GM19239 (cell line): ENCODE data around the gene RAB4A.
A peak's percentile ranks its signal among the peaks of the same experiment; 100 is the strongest.
"Not testable (repeated sequence)": the region's sequence is repeated elsewhere in the genome, so short reads cannot be mapped to it uniquely, and the experiment has no call there.

ENCODE experiments used
- DNase-seq: peaks from one replicate; pipeline ENCODE4 v3.0.0; 2011; ENCODE audit warnings: low spot score; ENCODE audit not compliant: insufficient read length
- FAIRE-seq: peaks from 2 replicates; lab custom pipeline; 2011; peaks lifted over from hg19 to GRCh38; lab: Jason Lieb, UNC

The RAB4A gene

DNA sequence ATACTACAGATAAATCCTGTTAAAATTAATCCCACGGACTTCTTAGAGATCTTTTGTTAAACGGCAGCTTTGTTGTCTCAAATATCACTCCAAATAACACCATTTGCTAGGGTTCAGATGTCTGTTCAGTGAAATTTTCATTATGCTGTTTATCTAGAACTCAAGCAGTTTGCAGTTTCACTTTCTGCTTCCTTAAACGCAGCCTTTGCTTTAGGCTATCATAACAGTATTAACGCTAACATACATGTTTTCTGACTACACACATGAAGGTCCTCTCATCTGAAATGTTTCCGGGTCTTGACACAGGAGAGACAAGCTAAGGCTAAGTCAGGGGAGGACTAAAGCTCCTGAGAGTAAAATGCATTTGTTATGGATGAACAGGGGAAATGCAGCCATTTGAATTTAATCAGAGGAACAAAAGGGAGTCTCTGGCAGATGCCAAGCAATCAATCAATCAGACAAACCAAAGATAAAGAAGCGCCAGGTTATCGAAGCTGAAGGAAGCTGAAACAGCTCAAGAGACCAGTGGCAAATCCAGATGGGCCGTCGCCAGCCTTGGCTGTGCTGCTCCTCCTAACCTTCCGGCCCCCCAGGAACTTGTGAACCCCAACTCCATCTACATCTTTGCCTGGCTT, 55.1 kb downstream of the RAB4A start:
- DNase-seq (no peak), FAIRE-seq (peak; percentile 73)

DNA sequence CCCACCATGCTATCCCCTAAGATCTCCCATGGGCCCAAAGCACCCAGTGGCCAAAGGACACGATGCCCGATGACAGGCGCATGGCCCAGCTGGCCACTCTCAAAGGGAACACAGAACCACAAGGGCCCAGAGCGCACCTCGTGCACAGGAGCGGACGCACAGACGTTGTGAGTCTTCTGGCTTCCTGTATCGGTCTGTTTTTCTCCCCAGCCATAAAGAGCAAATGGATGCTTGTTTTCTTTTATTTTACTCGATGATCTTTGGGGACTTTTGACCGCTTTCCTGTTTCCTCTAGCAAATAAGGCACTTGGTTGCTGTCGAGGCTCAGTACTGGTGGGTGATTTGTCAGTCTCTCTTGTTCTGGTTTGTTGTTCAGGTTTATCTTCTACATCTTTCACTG, 55.7 kb downstream of the RAB4A start:
- FAIRE-seq (peak; percentile 71), DNase-seq (no peak)

- DNase-seq, FAIRE-seq: not testable (repeated sequence)
Observed at GRCh38 chr1:229327765-229328164, 56.9 kb downstream of the RAB4A start.

GRCh38 chr1:229328598-229329362, 57.9 kb downstream of the RAB4A start:
- no peak for FAIRE-seq

DNA sequence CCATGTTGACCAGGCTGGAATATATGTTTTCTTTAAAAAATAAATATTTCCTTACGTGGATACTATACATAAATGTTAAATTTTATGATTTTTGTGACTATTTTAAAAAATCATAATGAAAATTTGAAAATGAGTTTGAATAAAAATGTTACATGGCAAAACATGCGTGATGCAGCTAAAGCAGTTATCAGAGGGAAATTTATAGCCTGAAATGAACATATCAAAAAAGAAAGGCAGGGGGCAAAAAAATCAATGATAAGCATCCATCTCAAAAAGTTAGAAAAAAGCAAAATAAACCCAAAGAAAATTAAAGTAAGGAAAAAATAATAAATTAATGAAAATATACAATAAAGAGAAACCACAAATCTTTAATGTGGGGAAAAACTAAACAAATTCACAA, 63.4 kb downstream of the RAB4A start:
- no peak for DNase-seq
- FAIRE-seq, result no peak

More at GRCh38 chr1:229328598-229329362, 57.9 kb downstream of the RAB4A start:
- DNase-seq, result no peak

DNA sequence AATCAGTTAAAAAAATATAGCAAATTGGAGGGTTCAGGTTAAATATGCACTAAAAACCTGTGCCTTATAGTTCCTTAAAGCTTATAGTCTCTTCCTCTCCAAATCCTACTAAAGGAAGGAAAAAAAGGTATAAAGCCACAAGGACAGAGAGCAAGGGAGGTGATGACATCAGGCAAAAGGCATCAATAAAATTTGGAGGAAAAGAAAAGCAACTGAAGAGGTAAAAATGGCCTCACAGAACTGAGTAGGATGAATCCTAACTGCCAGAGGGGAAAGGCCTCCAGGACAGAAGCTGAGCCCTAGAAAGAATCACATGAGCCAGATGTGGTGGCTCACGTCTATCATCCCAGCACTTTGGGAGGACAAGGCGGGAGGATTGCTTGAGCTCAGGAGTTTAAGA, 63.8 kb downstream of the RAB4A start:
- DNase-seq (no peak), FAIRE-seq (no peak)

GRCh38 chr1:229336345-229336744, 65.4 kb downstream of the RAB4A start:
- FAIRE-seq, result no peak
- no peak for DNase-seq

GRCh38 chr1:229339086-229339485, 68.2 kb downstream of the RAB4A start:
- FAIRE-seq (no peak), DNase-seq (no peak)

DNA sequence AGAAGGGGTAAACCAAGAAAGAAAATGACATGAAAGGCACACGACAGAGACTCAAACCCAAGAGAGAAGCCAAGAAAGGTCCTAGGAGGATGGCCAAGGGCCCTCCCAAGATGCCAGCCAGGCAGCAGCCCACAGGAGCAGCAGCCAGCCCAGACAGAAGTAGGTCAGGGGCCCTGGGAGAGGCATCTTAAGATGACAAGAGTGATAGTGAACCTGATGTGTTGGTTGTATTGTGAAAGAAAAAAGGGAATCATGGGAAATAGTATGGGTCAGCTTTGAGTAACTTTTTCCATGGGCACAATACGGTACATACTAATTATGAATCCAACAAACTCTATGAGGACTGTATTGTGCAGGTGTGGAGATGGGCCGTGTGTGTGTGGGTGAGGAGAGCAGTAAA, 68.6 kb downstream of the RAB4A start:
- FAIRE-seq, result peak; percentile 73
- DNase-seq, result no peak

DNA sequence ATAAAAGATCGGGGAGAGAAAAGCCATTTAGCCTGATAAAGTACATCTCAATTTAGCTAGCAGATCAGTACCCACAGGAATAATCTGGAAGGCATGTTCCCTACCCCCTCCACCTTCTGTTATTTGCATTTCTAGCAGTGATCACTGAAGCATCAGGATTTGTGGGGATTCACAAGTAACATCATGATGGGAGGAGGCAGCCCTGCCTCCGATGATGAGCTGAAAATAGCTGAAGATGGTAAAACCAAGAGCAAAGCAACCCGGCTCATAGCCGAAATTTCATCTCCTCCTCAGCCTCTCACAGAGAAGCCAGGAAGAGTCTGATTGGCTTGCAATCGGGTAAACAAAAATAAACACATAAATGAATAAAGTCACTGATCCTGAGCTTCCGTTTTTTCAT, 69.6 kb downstream of the RAB4A start:
- peak; percentile 49 for FAIRE-seq
- DNase-seq, result no peak

GRCh38 chr1:229341774-229342655, 71.1 kb downstream of the RAB4A start:
- FAIRE-seq (peak; percentile 14), DNase-seq (peak; percentile 63)

DNA sequence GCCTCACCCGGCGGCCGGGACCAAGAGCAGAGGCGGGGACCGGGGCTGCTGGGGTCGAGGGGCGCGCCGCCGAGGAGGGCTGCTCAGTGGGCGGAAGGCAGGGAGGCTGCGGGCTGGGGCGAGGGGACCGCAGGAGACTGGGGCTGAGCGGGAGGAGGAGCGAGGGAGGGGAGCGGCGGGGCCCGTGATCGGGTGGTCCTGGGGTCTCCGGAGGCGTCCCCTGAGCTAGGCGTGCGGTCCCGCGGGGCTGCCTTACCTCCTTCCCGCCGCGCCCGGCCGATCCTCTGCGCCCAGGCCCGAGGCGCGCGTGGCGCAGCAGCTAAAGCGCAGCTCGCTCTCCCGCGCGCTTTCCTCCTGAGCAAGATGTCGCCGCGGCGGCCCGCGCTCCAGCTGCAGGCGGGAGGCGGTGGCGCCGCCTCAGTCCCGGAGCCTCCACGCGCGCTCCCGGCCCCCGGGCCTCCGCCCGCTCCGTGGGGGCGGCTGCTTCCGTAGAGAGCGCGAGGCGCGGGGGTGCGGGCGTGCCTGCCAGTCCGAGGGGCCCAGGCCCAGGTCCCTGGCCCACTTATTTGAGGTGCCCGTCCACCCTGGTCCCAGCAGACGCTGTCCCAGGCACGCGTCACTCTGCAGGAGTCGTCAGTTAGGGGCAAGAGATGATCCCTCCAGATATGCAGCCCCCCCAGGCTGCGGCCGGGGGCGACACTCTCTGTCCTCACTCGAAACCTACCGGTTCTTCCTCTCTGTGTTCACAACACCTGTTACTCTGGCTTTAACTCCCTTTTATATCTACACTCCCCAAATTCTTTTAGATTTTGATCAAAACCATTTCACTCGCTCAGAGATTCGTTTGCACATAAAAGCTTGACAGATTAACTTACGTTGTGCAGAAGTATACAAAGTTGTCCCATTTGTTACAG, 72.0 kb downstream of the RAB4A start, which contains the start of gene CCSAP:
Gene CCSAP (minus strand): TSS at position 392 of the 914 bp plus-strand sequence. CDS start 582 bp downstream, outside the sequence.
- no peak for DNase-seq

GRCh38 chr1:229344139-229344538, 73.2 kb downstream of the RAB4A start:
- DNase-seq (no peak), FAIRE-seq (no peak)

More for the DNA sequence above, 72.0 kb downstream of the RAB4A start, which contains the start of gene CCSAP:
- FAIRE-seq, result peak; percentile 76

DNA sequence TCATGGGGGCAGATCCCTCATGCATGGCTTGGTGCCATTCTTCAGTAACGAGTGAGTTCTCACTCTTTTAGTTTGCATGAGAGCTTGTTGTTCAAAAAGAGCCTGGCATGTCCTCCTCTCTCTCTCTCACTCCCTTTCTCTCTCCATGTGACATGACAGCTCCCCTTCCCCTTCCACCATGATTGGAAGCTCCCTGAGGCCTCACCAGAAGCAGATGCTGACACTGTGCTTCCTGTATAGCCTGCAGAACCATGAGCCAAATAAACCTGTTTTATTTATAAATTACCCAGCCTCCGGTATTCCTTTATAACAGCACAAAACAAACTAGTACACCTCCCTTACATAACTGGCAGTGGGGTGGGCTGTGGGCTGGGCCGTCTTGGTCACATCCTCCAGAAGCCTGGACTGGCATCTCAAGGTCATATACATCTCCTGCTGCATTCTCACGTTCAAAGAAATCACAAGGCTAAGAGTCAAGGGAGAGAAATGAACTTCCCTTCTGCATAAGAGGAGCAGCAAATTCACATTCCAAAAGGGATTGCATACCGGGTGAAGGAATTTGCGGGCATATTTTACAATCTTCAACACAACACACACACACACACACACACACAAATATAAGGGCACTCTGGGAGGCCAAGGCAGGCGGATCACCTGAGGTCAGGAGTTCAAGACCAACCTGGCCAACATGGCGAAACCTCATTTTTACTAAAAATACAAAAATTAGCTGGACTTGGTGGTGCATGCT, 74.2 kb downstream of the RAB4A start:
- DNase-seq (no peak), FAIRE-seq (no peak)

DNA sequence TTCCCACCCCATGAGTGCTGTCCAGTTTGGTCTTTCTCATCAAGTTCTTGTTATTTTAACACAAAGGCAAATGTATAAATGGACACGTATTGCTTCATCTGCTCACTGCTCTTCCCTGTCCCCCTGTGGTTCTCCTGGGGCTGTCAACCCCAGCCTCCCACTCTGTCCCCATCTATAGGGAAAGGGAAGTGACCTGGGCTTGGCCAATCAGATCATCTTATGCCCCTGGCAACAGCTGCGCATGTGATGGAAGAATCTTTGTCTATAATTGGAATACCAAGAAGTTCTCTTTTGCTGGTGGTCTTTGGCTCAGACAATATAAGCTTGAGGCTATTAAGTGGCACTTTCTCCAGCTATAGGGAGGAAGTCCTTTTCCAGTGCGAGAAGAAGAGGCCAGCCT, 76.6 kb downstream of the RAB4A start:
- DNase-seq (no peak), FAIRE-seq (no peak)

DNA sequence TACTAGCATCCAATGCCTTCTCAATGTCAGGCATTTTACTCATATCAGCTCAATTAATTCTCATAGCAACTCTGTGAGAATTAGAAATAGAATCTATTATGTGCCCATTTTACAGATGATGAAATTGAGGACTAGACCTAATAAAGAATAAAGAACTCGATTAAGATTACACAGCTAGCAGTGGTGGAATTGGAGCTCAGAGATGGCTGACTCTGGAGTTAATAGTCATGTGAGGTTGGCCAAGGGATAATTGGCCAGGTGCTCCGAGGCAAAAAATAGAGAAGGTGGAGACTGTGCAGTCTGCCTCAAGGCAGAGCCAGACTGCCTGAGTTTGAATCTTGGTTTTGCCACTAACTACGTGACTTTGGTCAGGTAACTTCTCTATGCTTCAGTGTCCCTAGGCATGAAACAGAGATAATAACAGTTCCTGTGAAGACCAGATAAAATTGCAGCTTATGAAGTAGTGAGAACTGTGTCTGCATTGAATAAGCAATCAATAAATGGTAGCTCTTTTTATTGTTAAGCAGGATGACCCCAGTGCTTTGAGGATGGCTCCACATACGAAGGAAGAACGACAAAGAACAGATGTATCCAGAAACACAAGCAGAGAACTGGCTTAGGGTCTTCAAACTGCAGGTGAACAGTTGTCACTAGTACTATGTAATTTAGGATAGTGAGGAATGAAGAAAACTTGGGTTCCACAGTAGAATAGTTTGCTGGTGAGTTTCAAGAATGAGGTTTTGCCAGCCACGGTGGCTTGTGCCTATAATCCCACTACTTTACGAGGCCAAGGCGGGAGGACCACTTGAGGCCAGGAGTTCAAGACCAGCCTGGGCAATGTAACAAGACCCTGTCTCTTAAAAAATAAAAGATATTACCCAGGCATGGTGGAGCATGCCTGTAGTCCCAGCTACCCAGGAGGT, 78.8 kb downstream of the RAB4A start:
- peak; percentile 4 for FAIRE-seq
- no peak for DNase-seq

DNA sequence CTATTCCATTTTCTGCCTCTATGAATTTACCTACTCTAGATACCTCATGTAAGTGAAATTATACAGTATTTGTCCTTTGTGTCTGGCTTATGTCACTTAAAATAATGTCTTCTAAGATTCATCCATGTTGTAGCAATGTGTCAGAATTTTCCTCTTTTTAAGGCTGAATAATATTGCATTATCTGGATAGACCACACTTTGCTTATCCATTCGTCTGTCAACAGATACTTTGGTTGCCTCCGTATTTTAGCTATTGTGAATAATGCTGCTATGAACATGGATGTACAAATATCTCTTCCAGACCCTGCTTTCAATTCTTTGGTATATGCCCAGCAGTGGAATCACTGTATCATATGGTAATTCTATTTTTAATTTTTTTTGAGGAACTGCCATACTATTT, 82.1 kb downstream of the RAB4A start:
- DNase-seq, result no peak
- no peak for FAIRE-seq

- FAIRE-seq (no peak), DNase-seq (no peak)
Observed at GRCh38 chr1:229354226-229354625, 83.3 kb downstream of the RAB4A start.
